ENCODE measurements around the gene GALNT14. TPM values are rescaled to one million over a fixed set of nuclear protein-coding genes. Genes with fewer than 3 reads are reported as not detected.

The GALNT14 gene
- total and polyA plus RNA-seq, 2 of the 13 experiments (the other 11 are each of a cell fraction or from before 2014, with no cell fraction given), result not detected

DNA sequence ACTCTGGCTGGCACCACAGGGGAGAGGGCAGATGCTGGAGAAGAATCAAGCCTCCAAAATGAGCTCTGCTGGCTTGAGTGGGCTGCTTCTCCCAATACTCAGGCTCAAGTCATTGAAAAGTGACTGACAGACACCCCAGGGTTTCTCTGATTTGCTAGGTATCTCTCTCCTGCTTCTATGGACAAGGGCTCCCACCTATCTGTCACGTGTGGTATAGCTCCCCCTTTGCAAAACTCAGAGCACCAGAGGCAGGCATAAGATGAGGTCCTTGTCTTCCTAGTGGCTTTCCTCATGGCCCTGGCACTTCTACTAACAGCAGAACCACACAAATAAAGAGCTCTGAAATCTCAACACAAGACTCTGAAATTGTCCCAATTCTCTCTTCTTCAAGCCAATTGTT, 105.2 kb downstream of the GALNT14 start:
- Histone ChIP-seq H3K4me2 (ENCODE audit: low read depth, low read length) (no peak overlapping the region), H3K9me3 (ENCODE audit: low read length) (peaks cover 22% of the 10 kb centered on the region), H2AFZ (ENCODE audit: low read length) (no peak overlapping the region), H3K79me2 (ENCODE audit: insufficient read depth, low read length) (no peaks in the 10 kb centered on the region), H3K36me3 (replicated peaks in 1 of 2; ENCODE audit: control insufficient read depth in 1 of 2, insufficient read depth in 2 of 2, low read length in 2 of 2) (no peaks in the 10 kb centered on the region), H4K20me1 (ENCODE audit: insufficient read depth, low read length) (no peaks in the 10 kb centered on the region), H3K4me3 (replicated peaks in 1 of 3; ENCODE audit: insufficient read depth in 1 of 3, low read depth in 2 of 3, low read length in 3 of 3) (no peak overlapping the region), H3K4me1 (ENCODE audit: insufficient read depth, low read length) (no peaks in the 10 kb centered on the region), H3K27ac (ENCODE audit: extremely low read length, insufficient read depth, low read length) (no peak overlapping the region), H3K9ac (ENCODE audit: insufficient read depth, low read depth, low read length) (no peak overlapping the region), H3K27me3 (ENCODE audit: control insufficient read depth in 1 of 2, insufficient read depth in 2 of 2, low read length in 2 of 2) (0 out of 5 replicates have a peak, but pooled peaks cover 0 to 6% of the 10 kb centered on the region in 2 experiments)
- ChIA-PET CTCF (ENCODE audit: low intra/inter-chr PET ratio, low total read pairs) (no interaction called here), POLR2A (no interaction called here)
- in situ Hi-C loops (cut with HindIII; ENCODE audit: extremely low pct_ligation_motif_present, low pct_unique_long_range_greater_than_20kb) (no loop called here), intact Hi-C loops (cut with micrococcal nuclease; ENCODE audit: unreplicated experiment) (no loop called here)
- FAIRE-seq, result no peak
- no TSS peak for BruUV-seq (replicated peaks)
- no peak for DNase-seq (ENCODE audit: low spot score)
- TF ChIP-seq, protein P1, sequence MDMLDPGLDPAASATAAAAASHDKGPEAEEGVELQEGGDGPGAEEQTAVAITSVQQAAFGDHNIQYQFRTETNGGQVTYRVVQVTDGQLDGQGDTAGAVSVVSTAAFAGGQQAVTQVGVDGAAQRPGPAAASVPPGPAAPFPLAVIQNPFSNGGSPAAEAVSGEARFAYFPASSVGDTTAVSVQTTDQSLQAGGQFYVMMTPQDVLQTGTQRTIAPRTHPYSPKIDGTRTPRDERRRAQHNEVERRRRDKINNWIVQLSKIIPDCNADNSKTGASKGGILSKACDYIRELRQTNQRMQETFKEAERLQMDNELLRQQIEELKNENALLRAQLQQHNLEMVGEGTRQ (IDR thresholded peaks at IDR 0.05; ENCODE audit: low read depth, low read length), result no peak
- TF ChIP-seq, protein P1 (CRISPR knock-in tag; IDR thresholded peaks at IDR 0.05; ENCODE audit: borderline replicate concordance), result no peak
- TF ChIP-seq MBNL3 (CRISPR knock-in tag; conservative IDR thresholded peaks at IDR 0.05), result no peak
- no peak for TF ChIP-seq SPEN (CRISPR knock-in tag; IDR thresholded peaks at IDR 0.05; ENCODE audit: low read depth)
- no peak for TF ChIP-seq ZNF205 (CRISPR knock-in tag; IDR thresholded peaks at IDR 0.05)
- TF ChIP-seq GZF1 (CRISPR knock-in tag; IDR thresholded peaks at IDR 0.05), result no peak
- 0% methylated on average over 1 of the region's 1 CpG for WGBS (ENCODE audit: low lambda C conversion rate)
- no peak for ATAC-seq

DNA sequence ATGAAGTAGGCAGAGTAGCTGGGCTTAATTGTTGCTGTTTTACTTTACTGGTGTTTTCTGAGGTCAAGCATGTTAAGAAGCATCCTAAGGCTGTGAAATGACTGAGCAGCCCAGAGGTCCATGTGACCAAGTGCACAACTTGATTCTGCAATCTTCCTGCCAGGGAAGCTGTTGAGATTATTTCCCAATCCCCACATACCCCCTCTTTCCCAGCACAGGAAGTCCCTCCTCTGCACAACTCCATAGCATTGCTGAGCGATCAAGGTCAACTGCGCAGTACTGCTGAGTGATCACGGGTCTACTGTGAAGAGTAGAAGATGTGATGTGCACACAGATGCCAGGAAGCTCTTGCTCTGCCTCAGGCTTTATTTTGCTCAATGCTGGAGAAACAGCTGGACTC, 105.8 kb downstream of the GALNT14 start:
- no peaks in the 10 kb centered on the region for H3K79me2 ChIP-seq (ENCODE audit: insufficient read depth, low read length)
- in situ Hi-C loops (cut with HindIII; ENCODE audit: extremely low pct_ligation_motif_present, low pct_unique_long_range_greater_than_20kb) (no loop called here), intact Hi-C loops (cut with micrococcal nuclease; ENCODE audit: unreplicated experiment) (no loop called here)
- H4K20me1 ChIP-seq (ENCODE audit: insufficient read depth, low read length), result no peaks in the 10 kb centered on the region
- 0 out of 5 replicates have a peak, but pooled peaks cover 0 to 6% of the 10 kb centered on the region in 2 experiments for H3K27me3 ChIP-seq (ENCODE audit: control insufficient read depth in 1 of 2, insufficient read depth in 2 of 2, low read length in 2 of 2)
- DNase-seq (ENCODE audit: low spot score) (no peak), FAIRE-seq (no peak), ATAC-seq (no peak)
- no peaks in the 10 kb centered on the region for H3K4me1 ChIP-seq (ENCODE audit: insufficient read depth, low read length)
- H3K9ac ChIP-seq (ENCODE audit: insufficient read depth, low read depth, low read length), result no peak overlapping the region
- CTCF ChIA-PET (ENCODE audit: low intra/inter-chr PET ratio, low total read pairs), result no interaction called here
- no peak overlapping the region for H2AFZ ChIP-seq (ENCODE audit: low read length)
- no peak overlapping the region for H3K4me3 ChIP-seq (replicated peaks in 1 of 3; ENCODE audit: insufficient read depth in 1 of 3, low read depth in 2 of 3, low read length in 3 of 3)
- H3K4me2 ChIP-seq (ENCODE audit: low read depth, low read length), result no peak overlapping the region
- H3K36me3 ChIP-seq (replicated peaks in 1 of 2; ENCODE audit: control insufficient read depth in 1 of 2, insufficient read depth in 2 of 2, low read length in 2 of 2), result no peaks in the 10 kb centered on the region
- no TSS peak for BruUV-seq (replicated peaks)
- no peak overlapping the region for H3K27ac ChIP-seq (ENCODE audit: extremely low read length, insufficient read depth, low read length)
- POLR2A ChIA-PET, result no interaction called here
- WGBS (ENCODE audit: low lambda C conversion rate), result 53% methylated on average over 3 of the region's 3 CpGs
- peaks cover 19% of the 10 kb centered on the region for H3K9me3 ChIP-seq (ENCODE audit: low read length)
- TF ChIP-seq HNRNPL (IDR thresholded peaks at IDR 0.05; ENCODE audit: low read depth, low read length) (no peak), LCORL (IDR thresholded peaks at IDR 0.05) (no peak), LCORL (CRISPR knock-in tag; IDR thresholded peaks at IDR 0.05) (no peak), ZNF547 (CRISPR knock-in tag; IDR thresholded peaks at IDR 0.05) (no peak), ZMYM4 (CRISPR knock-in tag; IDR thresholded peaks at IDR 0.05) (no peak), CBX2 (IDR thresholded peaks at IDR 0.05; ENCODE audit: low read depth, low read length) (no peak), CBX2 (CRISPR knock-in tag; IDR thresholded peaks at IDR 0.05; ENCODE audit: low read depth) (no peak), ZNF644 (CRISPR knock-in tag; IDR thresholded peaks at IDR 0.05; ENCODE audit: low read depth) (no peak), ZNF607 (CRISPR knock-in tag; IDR thresholded peaks at IDR 0.05; ENCODE audit: borderline replicate concordance) (no peak)
- TF ChIP-seq, protein P2, sequence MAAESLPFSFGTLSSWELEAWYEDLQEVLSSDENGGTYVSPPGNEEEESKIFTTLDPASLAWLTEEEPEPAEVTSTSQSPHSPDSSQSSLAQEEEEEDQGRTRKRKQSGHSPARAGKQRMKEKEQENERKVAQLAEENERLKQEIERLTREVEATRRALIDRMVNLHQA (CRISPR knock-in tag; IDR thresholded peaks at IDR 0.05), result no peak
- TF ChIP-seq, protein P3, sequence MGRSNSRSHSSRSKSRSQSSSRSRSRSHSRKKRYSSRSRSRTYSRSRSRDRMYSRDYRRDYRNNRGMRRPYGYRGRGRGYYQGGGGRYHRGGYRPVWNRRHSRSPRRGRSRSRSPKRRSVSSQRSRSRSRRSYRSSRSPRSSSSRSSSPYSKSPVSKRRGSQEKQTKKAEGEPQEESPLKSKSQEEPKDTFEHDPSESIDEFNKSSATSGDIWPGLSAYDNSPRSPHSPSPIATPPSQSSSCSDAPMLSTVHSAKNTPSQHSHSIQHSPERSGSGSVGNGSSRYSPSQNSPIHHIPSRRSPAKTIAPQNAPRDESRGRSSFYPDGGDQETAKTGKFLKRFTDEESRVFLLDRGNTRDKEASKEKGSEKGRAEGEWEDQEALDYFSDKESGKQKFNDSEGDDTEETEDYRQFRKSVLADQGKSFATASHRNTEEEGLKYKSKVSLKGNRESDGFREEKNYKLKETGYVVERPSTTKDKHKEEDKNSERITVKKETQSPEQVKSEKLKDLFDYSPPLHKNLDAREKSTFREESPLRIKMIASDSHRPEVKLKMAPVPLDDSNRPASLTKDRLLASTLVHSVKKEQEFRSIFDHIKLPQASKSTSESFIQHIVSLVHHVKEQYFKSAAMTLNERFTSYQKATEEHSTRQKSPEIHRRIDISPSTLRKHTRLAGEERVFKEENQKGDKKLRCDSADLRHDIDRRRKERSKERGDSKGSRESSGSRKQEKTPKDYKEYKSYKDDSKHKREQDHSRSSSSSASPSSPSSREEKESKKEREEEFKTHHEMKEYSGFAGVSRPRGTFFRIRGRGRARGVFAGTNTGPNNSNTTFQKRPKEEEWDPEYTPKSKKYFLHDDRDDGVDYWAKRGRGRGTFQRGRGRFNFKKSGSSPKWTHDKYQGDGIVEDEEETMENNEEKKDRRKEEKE (IDR thresholded peaks at IDR 0.05), result no peak
